Colonic mucosa (tissue), 4 donors: ENCODE measurements around the gene PLEKHG1. TPM values are rescaled to one million over a fixed set of nuclear protein-coding genes. Genes with fewer than 3 reads are reported as not detected.

ENCODE experiments used
- DNase-seq: peaks from one replicate; pipeline ENCODE4 v3.0.0-alpha.2; 2020
- H3K27ac ChIP-seq: fragments of 200-600 bp; one replicate; pipeline ENCODE4 v1.8.0; 2021
- H3K27me3 ChIP-seq: fragments of 200-600 bp; one replicate; pipeline ENCODE4 v1.8.0; 2021
- H3K36me3 ChIP-seq: fragments of 200-600 bp; one replicate; pipeline ENCODE4 v1.8.0; 2021
- H3K4me1 ChIP-seq: fragments of 200-600 bp; one replicate; pipeline ENCODE4 v1.8.0; 2021; ENCODE audit warnings: mild to moderate bottlenecking
- H3K4me3 ChIP-seq: fragments of 200-600 bp; one replicate; pipeline ENCODE4 v1.8.0; 2021
- H3K9ac ChIP-seq, 2 donors: one replicate each; pipeline ENCODE4 v1.7.0; 2013; ENCODE audit warnings: control low read depth in 2 of 2, low read depth in 2 of 2, low read length in 2 of 2
- H3K9me3 ChIP-seq: fragments of 200-600 bp; one replicate; pipeline ENCODE4 v1.8.0; 2021
- intact Hi-C: fragments of 100-400 bp; cut with DNase I; formaldehyde crosslinking; loops from one replicate; pipeline ENCODE4 v1.14.1; 2022
- total RNA-seq, 2 donors: library from RNA; stranded (reverse); fragmentation: NEBNext Ultra II Directional in 1 of 2; extraction: Animal tissue kit (Norgen Biotek cat#: 25700) in 1 of 2; gene quantifications; one replicate each; pipeline ENCODE4 v1.2.1, GENCODE V29; 2021
- TF ChIP-seq, protein P1 (sequence below): fragments of 200-600 bp; IDR thresholded peaks from one replicate; pipeline ENCODE4 v1.8.0; 2022; ENCODE audit warnings: antibody characterized with exemption, mild to moderate bottlenecking
- donor health status: healthy.
- donor health status: DM: no; HTN: no; CAD: no.
- donor health status: DM: no; HTN: no; CAD: no.

PLEKHG1 gene
- total RNA-seq, 2 donors from 2014 or later, result 21.8 to 25.2 TPM

GRCh38 chr6:150580489-150580888 lies 19.2 kb upstream of the PLEKHG1 start:
- intact Hi-C loops, result no loop called here

GRCh38 chr6:150584065-150584464 lies 15.6 kb upstream of the PLEKHG1 start:
- no peak overlapping the region for H3K27ac ChIP-seq
- no peaks in the 10 kb centered on the region for H3K27me3 ChIP-seq
- no peak for DNase-seq
- no peaks in the 10 kb centered on the region for H3K36me3 ChIP-seq
- H3K4me1 ChIP-seq, result no peaks in the 10 kb centered on the region
- intact Hi-C loops, result no loop called here
- TF ChIP-seq, protein P1, sequence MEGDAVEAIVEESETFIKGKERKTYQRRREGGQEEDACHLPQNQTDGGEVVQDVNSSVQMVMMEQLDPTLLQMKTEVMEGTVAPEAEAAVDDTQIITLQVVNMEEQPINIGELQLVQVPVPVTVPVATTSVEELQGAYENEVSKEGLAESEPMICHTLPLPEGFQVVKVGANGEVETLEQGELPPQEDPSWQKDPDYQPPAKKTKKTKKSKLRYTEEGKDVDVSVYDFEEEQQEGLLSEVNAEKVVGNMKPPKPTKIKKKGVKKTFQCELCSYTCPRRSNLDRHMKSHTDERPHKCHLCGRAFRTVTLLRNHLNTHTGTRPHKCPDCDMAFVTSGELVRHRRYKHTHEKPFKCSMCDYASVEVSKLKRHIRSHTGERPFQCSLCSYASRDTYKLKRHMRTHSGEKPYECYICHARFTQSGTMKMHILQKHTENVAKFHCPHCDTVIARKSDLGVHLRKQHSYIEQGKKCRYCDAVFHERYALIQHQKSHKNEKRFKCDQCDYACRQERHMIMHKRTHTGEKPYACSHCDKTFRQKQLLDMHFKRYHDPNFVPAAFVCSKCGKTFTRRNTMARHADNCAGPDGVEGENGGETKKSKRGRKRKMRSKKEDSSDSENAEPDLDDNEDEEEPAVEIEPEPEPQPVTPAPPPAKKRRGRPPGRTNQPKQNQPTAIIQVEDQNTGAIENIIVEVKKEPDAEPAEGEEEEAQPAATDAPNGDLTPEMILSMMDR, result no peak
- H3K4me3 ChIP-seq, result no peak overlapping the region
- no peaks in the 10 kb centered on the region for H3K9me3 ChIP-seq
- H3K9ac ChIP-seq, result no peak overlapping the region

More at GRCh38 chr6:150580489-150580888, 19.2 kb upstream of the PLEKHG1 start:
- Histone ChIP-seq H3K9me3 (no peaks in the 10 kb centered on the region), H3K27me3 (no peaks in the 10 kb centered on the region), H3K4me1 (no peaks in the 10 kb centered on the region), H3K4me3 (no peak overlapping the region), H3K36me3 (no peaks in the 10 kb centered on the region), H3K9ac (no peak overlapping the region), H3K27ac (no peak overlapping the region)
- DNase-seq, result no peak
- TF ChIP-seq, protein P1, result no peak

- TF ChIP-seq, protein P1, result no peak
- no peak overlapping the region for H3K4me3 ChIP-seq
- no peak overlapping the region for H3K9ac ChIP-seq
- no peaks in the 10 kb centered on the region for H3K36me3 ChIP-seq
- H3K27me3 ChIP-seq, result no peaks in the 10 kb centered on the region
- no peaks in the 10 kb centered on the region for H3K4me1 ChIP-seq
- no peaks in the 10 kb centered on the region for H3K9me3 ChIP-seq
- no peak overlapping the region for H3K27ac ChIP-seq
- no peak for DNase-seq
- intact Hi-C loops, result no loop called here
Observed at GRCh38 chr6:150584596-150584995, 15.1 kb upstream of the PLEKHG1 start.

DNA sequence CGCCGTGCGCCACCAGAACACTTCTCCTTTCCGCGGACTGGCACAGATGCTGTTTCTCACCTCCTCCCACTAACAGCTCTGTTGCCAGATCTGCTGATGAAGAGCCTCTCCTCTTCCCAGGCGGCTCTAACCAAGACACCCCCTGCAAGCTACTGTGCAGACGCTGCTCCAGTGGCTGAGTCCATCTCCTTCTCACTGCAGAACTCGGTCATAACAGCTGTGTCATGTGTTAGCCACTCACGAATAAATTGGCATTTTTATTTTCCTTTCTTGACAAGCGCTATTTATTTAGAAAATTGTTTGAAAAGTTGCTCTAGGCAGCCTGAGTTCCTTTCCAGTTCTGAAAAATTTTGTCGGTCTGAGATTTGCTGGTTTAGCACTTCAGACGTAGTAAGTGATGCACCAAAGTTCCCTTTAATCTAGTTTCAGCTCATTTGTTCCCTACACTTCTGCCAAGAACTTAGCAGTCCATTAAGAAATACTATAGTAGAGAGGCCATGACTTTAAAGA lies 12.8 kb upstream of the PLEKHG1 start:
- H3K9ac ChIP-seq, result no peak overlapping the region
- TF ChIP-seq, protein P1, result no peak

GRCh38 chr6:150587637-150588036 lies 12.0 kb upstream of the PLEKHG1 start:
- no peak overlapping the region for H3K9ac ChIP-seq
- intact Hi-C loops, result no loop called here
- no peak overlapping the region for H3K4me3 ChIP-seq
- no peaks in the 10 kb centered on the region for H3K9me3 ChIP-seq
- no peaks in the 10 kb centered on the region for H3K36me3 ChIP-seq
- H3K4me1 ChIP-seq, result peaks cover 4% of the 10 kb centered on the region
- no peak overlapping the region for H3K27ac ChIP-seq
- DNase-seq, result no peak
- TF ChIP-seq, protein P1, result no peak
- H3K27me3 ChIP-seq, result no peaks in the 10 kb centered on the region

More for the DNA sequence above, 12.8 kb upstream of the PLEKHG1 start:
- Histone ChIP-seq H3K27me3 (no peaks in the 10 kb centered on the region), H3K4me3 (no peak overlapping the region), H3K27ac (no peak overlapping the region), H3K9me3 (no peaks in the 10 kb centered on the region), H3K4me1 (peaks cover 2% of the 10 kb centered on the region), H3K36me3 (no peaks in the 10 kb centered on the region)
- intact Hi-C loops, result no loop called here
- no peak for DNase-seq
